BLaER1 (cell line): ENCODE measurements around the gene CD44.

Experiments used
- H3K27ac ChIP-seq: shearing (Covaris generic); formaldehyde crosslinking; 2 replicates; pipeline ENCODE4 v1.8.1; 2022
- H3K27me3 ChIP-seq: shearing (Covaris generic); formaldehyde crosslinking; 2 replicates; pipeline ENCODE4 v1.8.1; 2022
- H3K36me3 ChIP-seq: shearing (Covaris generic); formaldehyde crosslinking; 2 replicates; pipeline ENCODE4 v1.8.1; 2022
- H3K4me1 ChIP-seq: shearing (Covaris generic); formaldehyde crosslinking; 2 replicates; pipeline ENCODE4 v1.8.1; 2022
- H3K4me2 ChIP-seq: shearing (Covaris generic); formaldehyde crosslinking; 2 replicates; pipeline ENCODE4 v1.8.1; 2022
- H3K4me3 ChIP-seq: shearing (Covaris generic); formaldehyde crosslinking; 2 replicates; pipeline ENCODE4 v1.8.1; 2022
- H3K9ac ChIP-seq: shearing (Covaris generic); formaldehyde crosslinking; 2 replicates; pipeline ENCODE4 v1.8.1; 2022
- H3K9me3 ChIP-seq: shearing (Covaris generic); formaldehyde crosslinking; 2 replicates; pipeline ENCODE4 v1.8.1; 2022
- H4K20me1 ChIP-seq: shearing (Covaris generic); formaldehyde crosslinking; 2 replicates; pipeline ENCODE4 v1.8.1; 2022
- Cebpa-rat ChIP-seq: shearing (Covaris generic); IDR thresholded peaks from 2 replicates; pipeline ENCODE4 v1.8.1; 2022

The CD44 gene

GRCh38 chr11:35260342-35260985 is 121.5 kb downstream of the CD44 start:
- Histone ChIP-seq H3K36me3 (no peaks in the 10 kb centered on the region), H3K4me1 (no peaks in the 10 kb centered on the region), H3K27ac (no peak overlapping the region), H3K27me3 (no peaks in the 10 kb centered on the region), H3K4me2 (no peak overlapping the region), H3K9ac (no peak overlapping the region), H3K4me3 (no peak overlapping the region), H3K9me3 (no peaks in the 10 kb centered on the region), H4K20me1 (no peaks in the 10 kb centered on the region)
- TF ChIP-seq Cebpa-rat, result no peak

- no peak overlapping the region for H3K4me3 ChIP-seq
- H3K4me2 ChIP-seq, result no peak overlapping the region
- no peak overlapping the region for H3K27ac ChIP-seq
- no peaks in the 10 kb centered on the region for H3K27me3 ChIP-seq
- no peaks in the 10 kb centered on the region for H3K9me3 ChIP-seq
- no peaks in the 10 kb centered on the region for H4K20me1 ChIP-seq
- H3K36me3 ChIP-seq, result no peaks in the 10 kb centered on the region
- no peaks in the 10 kb centered on the region; the same call in 1 of the 2 replicates for H3K4me1 ChIP-seq
- TF ChIP-seq Cebpa-rat, result no peak
- no peak overlapping the region for H3K9ac ChIP-seq
Measured at GRCh38 chr11:35261197-35261596, 122.2 kb downstream of the CD44 start.

GRCh38 chr11:35262056-35262455 is 123.1 kb downstream of the CD44 start:
- H3K9me3 ChIP-seq, result no peaks in the 10 kb centered on the region
- H3K27ac ChIP-seq, result no peak overlapping the region
- H4K20me1 ChIP-seq, result no peaks in the 10 kb centered on the region
- no peaks in the 10 kb centered on the region for H3K27me3 ChIP-seq
- no peak overlapping the region for H3K9ac ChIP-seq
- no peaks in the 10 kb centered on the region for H3K36me3 ChIP-seq
- no peak overlapping the region for H3K4me2 ChIP-seq
- H3K4me3 ChIP-seq, result no peak overlapping the region
- no peak for TF ChIP-seq Cebpa-rat
- H3K4me1 ChIP-seq, result no peaks in the 10 kb centered on the region; the same call in 1 of the 2 replicates

GRCh38 chr11:35262735-35263134 is 123.8 kb downstream of the CD44 start:
- Histone ChIP-seq H3K9me3 (no peaks in the 10 kb centered on the region), H3K36me3 (no peaks in the 10 kb centered on the region), H4K20me1 (no peaks in the 10 kb centered on the region), H3K4me3 (no peak overlapping the region), H3K9ac (no peak overlapping the region), H3K4me2 (no peak overlapping the region), H3K27me3 (no peaks in the 10 kb centered on the region), H3K27ac (no peak overlapping the region), H3K4me1 (no peaks in the 10 kb centered on the region; the same call in 1 of the 2 replicates)
- no peak for TF ChIP-seq Cebpa-rat

GRCh38 chr11:35265755-35266454 is 126.9 kb downstream of the CD44 start:
- H3K9me3 ChIP-seq, result no peaks in the 10 kb centered on the region
- H3K4me1 ChIP-seq, result no peaks in the 10 kb centered on the region; the same call in 1 of the 2 replicates
- no peaks in the 10 kb centered on the region for H3K27me3 ChIP-seq
- H3K9ac ChIP-seq, result no peak overlapping the region
- H4K20me1 ChIP-seq, result no peaks in the 10 kb centered on the region
- TF ChIP-seq Cebpa-rat, result no peak
- H3K4me2 ChIP-seq, result peak overlapping the region; percentile 29; the same call in 1 of the 2 replicates
- no peak overlapping the region for H3K4me3 ChIP-seq
- H3K27ac ChIP-seq, result no peak overlapping the region
- H3K36me3 ChIP-seq, result no peaks in the 10 kb centered on the region

- H3K4me2 ChIP-seq, result no peak overlapping the region
- H3K9ac ChIP-seq, result no peak overlapping the region
- H3K9me3 ChIP-seq, result no peaks in the 10 kb centered on the region
- peaks cover 5% of the 10 kb centered on the region; the same call in 1 of the 2 replicates for H3K4me1 ChIP-seq
- no peak for TF ChIP-seq Cebpa-rat
- H4K20me1 ChIP-seq, result no peaks in the 10 kb centered on the region
- no peak overlapping the region for H3K4me3 ChIP-seq
- H3K27ac ChIP-seq, result no peak overlapping the region
- H3K36me3 ChIP-seq, result no peaks in the 10 kb centered on the region
- no peaks in the 10 kb centered on the region for H3K27me3 ChIP-seq
Measured at GRCh38 chr11:35267504-35267903, 128.5 kb downstream of the CD44 start.

- H3K27ac ChIP-seq, result no peak overlapping the region
- H3K4me1 ChIP-seq, result peaks cover 7% of the 10 kb centered on the region; the same call in 1 of the 2 replicates
- H4K20me1 ChIP-seq, result no peaks in the 10 kb centered on the region
- no peak overlapping the region for H3K9ac ChIP-seq
- no peak overlapping the region for H3K4me3 ChIP-seq
- no peaks in the 10 kb centered on the region for H3K36me3 ChIP-seq
- no peak overlapping the region for H3K4me2 ChIP-seq
- no peaks in the 10 kb centered on the region for H3K9me3 ChIP-seq
- no peaks in the 10 kb centered on the region for H3K27me3 ChIP-seq
- TF ChIP-seq Cebpa-rat, result no peak
Measured at GRCh38 chr11:35270342-35270741, 131.4 kb downstream of the CD44 start.

GRCh38 chr11:35271031-35271430 is 132.1 kb downstream of the CD44 start:
- TF ChIP-seq Cebpa-rat, result no peak

GRCh38 chr11:35272391-35272902 is 133.5 kb downstream of the CD44 start:
- Histone ChIP-seq H3K27me3 (no peaks in the 10 kb centered on the region), H3K36me3 (no peaks in the 10 kb centered on the region), H3K27ac (no peak overlapping the region), H3K4me3 (no peak overlapping the region), H3K9me3 (no peaks in the 10 kb centered on the region), H3K9ac (no peak overlapping the region), H4K20me1 (no peaks in the 10 kb centered on the region), H3K4me2 (0 out of 2 replicates have a peak overlapping the region, but pooled peaks have one; percentile 2), H3K4me1 (peaks cover 7% of the 10 kb centered on the region; the same call in 1 of the 2 replicates)
- no peak for TF ChIP-seq Cebpa-rat

More at GRCh38 chr11:35271031-35271430, 132.1 kb downstream of the CD44 start:
- no peak overlapping the region for H3K4me2 ChIP-seq
- peaks cover 7% of the 10 kb centered on the region; the same call in 1 of the 2 replicates for H3K4me1 ChIP-seq
- no peak overlapping the region for H3K27ac ChIP-seq
- no peak overlapping the region for H3K9ac ChIP-seq
- H3K9me3 ChIP-seq, result no peaks in the 10 kb centered on the region
- H4K20me1 ChIP-seq, result no peaks in the 10 kb centered on the region
- no peaks in the 10 kb centered on the region for H3K36me3 ChIP-seq
- no peaks in the 10 kb centered on the region for H3K27me3 ChIP-seq
- no peak overlapping the region for H3K4me3 ChIP-seq
